ENCODE measurements around the gene FAM20C. TPM values are rescaled to one million over a fixed set of nuclear protein-coding genes. Genes with fewer than 3 reads are reported as not detected.

Gene FAM20C
- total RNA-seq, 1 donor from 2014 or later, result 22.1 TPM

DNA sequence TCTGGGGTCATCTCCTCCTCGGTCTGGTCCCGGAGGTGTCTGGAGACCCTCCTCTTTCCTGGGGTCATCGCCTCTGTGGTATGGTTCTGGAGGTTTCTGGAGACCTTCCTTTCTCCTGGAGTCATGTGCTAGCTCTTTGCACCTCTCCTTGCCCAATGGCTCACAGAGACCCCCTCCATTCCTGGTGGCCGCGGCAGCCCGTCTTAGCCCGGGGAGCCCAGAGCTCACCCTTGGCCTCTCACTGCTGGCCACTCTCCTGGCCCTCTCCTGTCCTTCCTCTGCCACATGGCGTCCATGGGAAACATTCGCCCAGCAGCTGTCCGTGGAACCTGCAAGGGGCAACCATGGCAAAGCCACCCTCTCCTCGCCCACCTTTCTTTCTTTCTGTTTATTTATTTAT lies 77.3 kb downstream of the FAM20C start:
- H3K36me3 ChIP-seq, result no peaks in the 10 kb centered on the region
- H3K4me1 ChIP-seq, result no peaks in the 10 kb centered on the region
- H3K27ac ChIP-seq, result no peak overlapping the region
- intact Hi-C loops (cut with DNase I), result no loop called here
- H3K4me3 ChIP-seq, result no peak overlapping the region
- H3K9me3 ChIP-seq, result no peaks in the 10 kb centered on the region
- no peaks in the 10 kb centered on the region for H3K27me3 ChIP-seq
- DNase-seq (ENCODE audit: extremely low spot score in 2 of 2), result no peak
- TF ChIP-seq POLR2A (IDR thresholded peaks at IDR 0.05) (no peak), CTCF (IDR thresholded peaks at IDR 0.05) (no peak), POLR2AphosphoS5 (IDR thresholded peaks at IDR 0.05; ENCODE audit: insufficient read depth in 1 of 2, low read depth in 1 of 2) (no peak)

DNA sequence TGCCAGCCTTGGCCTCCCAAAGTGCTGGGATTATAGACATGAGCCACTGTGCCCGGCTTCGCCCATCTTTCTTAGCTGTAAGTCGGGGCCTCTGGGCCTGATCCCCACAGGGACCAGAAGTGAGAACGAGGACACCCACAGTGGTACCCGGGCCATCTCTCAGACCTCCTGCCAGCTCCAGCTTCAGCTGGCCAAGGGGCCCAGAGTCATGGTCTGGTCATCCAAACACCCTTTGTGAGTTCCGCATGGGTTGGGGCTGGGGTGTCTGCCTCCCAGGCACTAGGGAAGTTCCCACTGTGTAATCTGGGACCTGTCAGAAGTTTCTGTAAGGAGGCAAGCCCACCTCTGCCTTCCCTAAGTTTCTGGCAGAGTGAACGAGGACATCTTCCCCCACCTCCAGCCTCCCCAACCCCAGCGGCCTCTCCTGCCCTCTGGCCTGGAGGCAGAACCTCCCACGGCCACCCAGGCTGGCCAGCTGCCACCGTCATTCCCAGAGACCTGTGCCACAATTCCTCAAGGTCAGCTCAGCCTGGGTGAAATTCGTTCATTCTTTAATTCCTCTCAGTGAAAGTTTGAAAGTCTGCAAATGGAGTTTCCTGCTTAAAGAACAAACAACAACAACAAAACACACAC lies 78.1 kb downstream of the FAM20C start:
- TF ChIP-seq CTCF (IDR thresholded peaks at IDR 0.05), result no peak
- TF ChIP-seq POLR2A (IDR thresholded peaks at IDR 0.05), result no peak
- no peak for TF ChIP-seq POLR2AphosphoS5 (IDR thresholded peaks at IDR 0.05; ENCODE audit: insufficient read depth in 1 of 2, low read depth in 1 of 2)
- Histone ChIP-seq H3K27me3 (no peaks in the 10 kb centered on the region), H3K36me3 (no peaks in the 10 kb centered on the region), H3K4me3 (no peak overlapping the region), H3K27ac (no peak overlapping the region), H3K9me3 (no peaks in the 10 kb centered on the region), H3K4me1 (no peaks in the 10 kb centered on the region)
- DNase-seq (ENCODE audit: extremely low spot score in 2 of 2), result no peak
- intact Hi-C loops (cut with DNase I), result no loop called here

GRCh38 chr7:271266-272107 lies 79.1 kb downstream of the FAM20C start:
- intact Hi-C loops (cut with DNase I), result no loop called here
- H3K9me3 ChIP-seq, result no peaks in the 10 kb centered on the region
- no peak overlapping the region for H3K4me3 ChIP-seq
- no peak overlapping the region for H3K27ac ChIP-seq
- no peaks in the 10 kb centered on the region for H3K36me3 ChIP-seq
- TF ChIP-seq POLR2AphosphoS5 (IDR thresholded peaks at IDR 0.05; ENCODE audit: insufficient read depth in 1 of 2, low read depth in 1 of 2), result no peak
- no peak for TF ChIP-seq POLR2A (IDR thresholded peaks at IDR 0.05)
- no peak for TF ChIP-seq CTCF (IDR thresholded peaks at IDR 0.05)
- no peak for DNase-seq (ENCODE audit: extremely low spot score in 2 of 2)
- no peaks in the 10 kb centered on the region for H3K4me1 ChIP-seq
- no peaks in the 10 kb centered on the region for H3K27me3 ChIP-seq

GRCh38 chr7:272108-272615 lies 79.8 kb downstream of the FAM20C start:
- no peak overlapping the region for H3K27ac ChIP-seq
- H3K4me1 ChIP-seq, result no peaks in the 10 kb centered on the region
- no peak for DNase-seq (ENCODE audit: extremely low spot score in 2 of 2)
- H3K36me3 ChIP-seq, result no peaks in the 10 kb centered on the region
- TF ChIP-seq POLR2A (IDR thresholded peaks at IDR 0.05) (no peak), CTCF (IDR thresholded peaks at IDR 0.05) (no peak), POLR2AphosphoS5 (IDR thresholded peaks at IDR 0.05; ENCODE audit: insufficient read depth in 1 of 2, low read depth in 1 of 2) (no peak)
- H3K27me3 ChIP-seq, result no peaks in the 10 kb centered on the region
- no peak overlapping the region for H3K4me3 ChIP-seq
- intact Hi-C loops (cut with DNase I), result no loop called here
- H3K9me3 ChIP-seq, result no peaks in the 10 kb centered on the region

GRCh38 chr7:272631-273030 lies 80.3 kb downstream of the FAM20C start:
- DNase-seq (ENCODE audit: extremely low spot score in 2 of 2), result no peak
- H3K27me3 ChIP-seq, result no peaks in the 10 kb centered on the region
- TF ChIP-seq CTCF (IDR thresholded peaks at IDR 0.05) (no peak), POLR2AphosphoS5 (IDR thresholded peaks at IDR 0.05; ENCODE audit: insufficient read depth in 1 of 2, low read depth in 1 of 2) (no peak), POLR2A (IDR thresholded peaks at IDR 0.05) (no peak)

More at GRCh38 chr7:272631-273030, 80.3 kb downstream of the FAM20C start:
- H3K27ac ChIP-seq, result no peak overlapping the region
- no peaks in the 10 kb centered on the region for H3K9me3 ChIP-seq
- intact Hi-C loops (cut with DNase I), result no loop called here
- H3K4me1 ChIP-seq, result no peaks in the 10 kb centered on the region
- H3K36me3 ChIP-seq, result no peaks in the 10 kb centered on the region
- no peak overlapping the region for H3K4me3 ChIP-seq
